Frontal cortex (tissue), 4 donors: ENCODE measurements around the gene CDK6. TPM values are rescaled to one million over a fixed set of nuclear protein-coding genes. Genes with fewer than 3 reads are reported as not detected.

ENCODE experiments used
- DNase-seq, 2 donors: peaks; one replicate each; pipeline ENCODE4 v3.0.0; 2012; ENCODE audit warnings: low spot score in 2 of 2
- FAIRE-seq: peaks from 2 replicates; lab custom pipeline; 2012; peaks lifted over from hg19 to GRCh38; lab: Jason Lieb, UNC
- total RNA-seq: library from RNA; depleted of rRNA; stranded (reverse); fragments of >200 nt; gene quantifications from one replicate; pipeline ENCODE4 v1.2.3, GENCODE V29; 2014
- donor health status: control.
- donor health status: control.
- donor health status: control.

CDK6 gene
- total RNA-seq, 1 donor from 2014 or later: 10.2 TPM

DNA sequence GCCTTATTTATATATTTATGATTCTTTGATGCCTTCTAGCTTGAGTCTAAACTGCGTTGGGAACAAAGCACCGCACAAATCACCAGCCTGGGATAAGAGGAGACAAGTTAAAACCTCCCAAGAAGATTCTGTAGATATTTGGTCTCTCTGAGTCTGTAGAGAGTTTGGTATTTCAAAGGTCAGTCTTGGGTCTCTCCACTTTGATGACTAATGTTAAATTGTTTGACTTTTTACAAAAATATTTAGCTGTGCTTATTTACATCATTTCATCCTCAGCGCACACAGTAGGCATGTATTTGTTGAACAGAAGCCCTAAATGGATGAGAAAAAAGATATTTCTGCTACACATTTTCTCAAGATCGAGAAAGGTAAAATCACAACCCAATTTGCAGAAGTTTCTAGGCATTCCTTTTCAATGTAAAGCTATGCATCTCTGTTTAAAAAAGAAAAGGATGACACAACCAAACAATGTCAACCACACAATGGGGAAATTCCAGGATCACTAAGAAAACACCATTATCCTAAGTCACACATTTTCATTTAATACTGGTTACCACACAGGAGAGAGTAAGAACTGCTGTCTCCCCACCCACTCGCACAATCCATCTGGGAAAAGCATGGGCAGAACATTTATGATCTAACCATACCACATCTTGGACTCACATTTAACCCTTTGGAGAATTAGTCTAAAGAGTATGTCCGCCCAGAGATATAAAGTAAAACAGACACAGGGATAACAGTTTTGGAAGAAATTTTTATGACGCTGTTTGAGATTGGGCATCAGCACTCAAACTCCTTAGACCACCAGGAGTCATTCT, 4.4 kb downstream of the CDK6 start:
- no peak for DNase-seq

DNA sequence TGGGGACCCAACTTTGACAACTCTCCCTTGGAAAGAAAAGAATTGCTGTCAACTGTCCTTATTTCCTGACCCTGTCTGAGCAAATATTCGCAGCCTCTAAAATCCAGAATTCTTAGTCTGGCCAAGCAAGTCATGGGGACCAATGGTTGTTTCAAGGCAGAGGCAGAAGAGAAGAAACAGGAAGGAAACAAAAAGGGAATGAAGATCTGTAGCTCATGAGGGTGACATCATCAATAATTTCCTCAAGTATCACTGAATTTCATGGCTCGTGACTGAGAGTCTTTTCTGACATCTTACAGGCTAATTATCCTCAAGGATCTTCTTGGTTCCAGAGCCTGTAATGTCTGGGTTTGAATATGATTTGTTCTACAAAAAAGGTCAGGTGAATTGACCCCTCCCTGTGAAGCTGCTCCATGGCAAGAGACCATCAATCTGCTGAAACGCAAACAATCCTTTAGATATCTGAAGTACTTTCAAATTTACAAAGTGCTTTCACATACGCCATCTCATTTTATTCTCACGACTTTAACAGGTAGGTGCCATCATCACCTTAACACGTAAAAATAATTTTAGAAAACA, 5.8 kb downstream of the CDK6 start:
- DNase-seq: no peak
- FAIRE-seq: no peak

More for the DNA sequence above, 4.4 kb downstream of the CDK6 start:
- no peak for FAIRE-seq

DNA sequence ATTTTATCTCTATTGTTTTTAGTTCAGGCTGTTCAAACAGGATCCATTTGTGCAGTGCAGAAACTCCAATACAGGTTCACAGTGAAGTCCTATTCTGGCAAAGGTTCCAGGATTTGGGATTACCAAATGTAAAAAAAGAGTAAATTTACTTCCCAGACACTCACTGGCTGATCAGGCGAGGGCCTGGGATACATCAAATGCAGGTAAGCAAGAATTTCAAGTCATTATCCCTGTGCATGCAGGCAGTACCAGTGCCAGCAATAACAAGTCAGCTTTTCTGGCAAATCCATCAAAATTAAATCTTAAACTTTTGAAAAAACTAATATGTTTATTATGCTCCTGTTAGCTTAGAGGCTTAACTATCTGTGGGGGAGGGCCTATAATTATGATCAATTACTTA, 6.3 kb downstream of the CDK6 start:
- DNase-seq (no peak), FAIRE-seq (no peak)

DNA sequence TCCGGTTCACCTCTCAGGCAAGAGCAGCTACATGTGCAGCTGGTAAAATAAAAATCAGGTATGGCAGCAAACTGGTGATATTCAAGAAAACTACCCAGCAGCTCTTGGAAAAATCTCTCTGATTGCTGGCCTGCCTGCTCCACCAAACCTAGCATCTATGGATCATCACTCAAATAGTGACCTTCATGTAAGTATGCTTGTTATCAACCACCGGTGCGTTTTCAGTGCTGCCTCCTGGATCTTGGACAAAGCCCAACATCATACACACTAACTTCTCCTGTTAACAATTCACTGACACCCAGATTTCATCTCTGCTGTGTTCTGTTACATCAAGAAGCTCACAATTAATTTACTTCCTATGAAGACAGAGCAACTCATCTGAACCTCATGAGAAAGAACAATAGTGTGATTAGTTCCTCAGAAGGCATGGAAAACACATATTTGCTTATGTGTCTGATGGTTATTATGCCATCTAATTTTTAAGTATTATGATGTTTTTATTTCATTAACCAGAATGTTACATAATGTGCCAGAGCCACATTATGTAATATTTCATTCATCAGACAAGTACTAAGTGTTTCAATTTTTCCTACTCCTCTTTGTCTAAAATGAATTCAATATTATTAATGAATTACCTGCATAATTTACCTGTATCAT, 8.8 kb downstream of the CDK6 start:
- no peak for FAIRE-seq

DNA sequence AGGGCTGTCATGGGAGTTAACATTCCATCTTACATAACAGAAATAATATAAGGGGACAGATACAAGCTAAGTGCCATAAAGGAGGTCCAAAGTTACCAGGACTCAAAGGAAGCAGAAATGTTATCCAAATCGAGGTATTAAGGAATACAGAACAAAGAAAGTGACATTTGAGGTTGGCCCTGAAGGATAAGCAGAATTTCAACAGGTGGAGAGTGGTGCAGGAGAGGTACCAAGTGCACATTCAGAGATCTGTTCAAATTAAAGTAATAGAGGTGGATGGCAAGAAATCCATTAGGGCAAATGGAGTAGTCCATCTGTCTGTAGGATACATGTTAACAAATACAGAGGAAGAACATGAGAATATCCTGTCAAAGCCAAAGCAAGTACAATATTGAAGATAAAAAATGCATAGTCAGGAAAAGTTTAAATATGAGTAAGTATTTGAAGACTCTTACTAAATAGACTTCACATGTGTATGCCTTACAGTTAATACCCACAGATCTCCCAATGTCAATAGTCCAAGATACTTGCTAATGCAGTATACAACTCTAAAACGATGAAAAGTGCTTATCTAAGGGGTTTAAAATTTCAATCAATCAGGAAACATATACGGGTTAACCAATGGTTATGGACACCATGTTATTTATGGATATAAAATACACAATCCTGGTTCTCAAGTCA, 10.0 kb downstream of the CDK6 start:
- no peak for FAIRE-seq
- no peak for DNase-seq

More for the DNA sequence above, 8.8 kb downstream of the CDK6 start:
- DNase-seq: no peak

DNA sequence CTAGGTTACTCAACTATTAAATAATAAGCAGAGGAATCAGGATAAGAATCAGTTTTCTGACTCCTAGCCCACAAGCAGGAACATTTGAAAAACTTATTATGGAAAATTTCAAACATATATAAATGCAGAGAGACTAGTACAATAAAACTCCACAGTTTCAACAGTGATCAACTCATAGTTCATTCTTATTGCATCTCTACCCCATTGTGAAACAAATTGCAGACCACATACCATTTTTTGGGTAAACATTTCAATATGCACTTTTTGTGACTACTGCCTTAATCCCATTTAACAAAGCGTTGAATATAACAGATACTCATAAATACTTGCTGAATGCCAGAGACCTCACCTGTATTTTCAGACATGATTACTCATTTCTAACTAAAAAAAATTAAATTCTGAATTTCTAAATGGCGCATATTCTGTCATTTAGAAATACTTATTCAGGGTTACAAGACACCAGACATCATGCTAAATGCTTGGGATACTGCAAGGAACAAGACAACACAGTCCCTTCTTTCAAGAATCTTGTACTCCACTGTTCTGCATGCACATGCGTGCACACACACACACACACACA, 11.4 kb downstream of the CDK6 start:
- DNase-seq: no peak
- FAIRE-seq: no peak

DNA sequence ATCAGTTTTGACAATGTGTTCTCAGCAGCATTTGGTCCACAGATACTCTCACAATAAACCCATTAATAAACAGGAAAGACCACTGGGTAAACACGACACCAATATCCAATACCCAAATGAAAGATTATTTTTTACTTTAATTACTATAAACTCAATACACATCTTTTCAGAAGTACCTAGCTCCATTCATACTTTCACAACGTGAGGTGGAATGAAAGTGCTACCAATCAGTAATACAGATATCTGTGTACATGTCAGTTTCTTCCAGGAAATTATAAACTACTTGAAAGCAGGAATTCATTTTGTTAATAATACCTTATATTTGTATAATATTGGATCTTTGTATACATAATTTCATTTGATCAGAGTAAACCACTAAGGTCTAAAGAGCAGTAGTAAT, 11.9 kb downstream of the CDK6 start:
- DNase-seq: no peak
- no peak for FAIRE-seq

DNA sequence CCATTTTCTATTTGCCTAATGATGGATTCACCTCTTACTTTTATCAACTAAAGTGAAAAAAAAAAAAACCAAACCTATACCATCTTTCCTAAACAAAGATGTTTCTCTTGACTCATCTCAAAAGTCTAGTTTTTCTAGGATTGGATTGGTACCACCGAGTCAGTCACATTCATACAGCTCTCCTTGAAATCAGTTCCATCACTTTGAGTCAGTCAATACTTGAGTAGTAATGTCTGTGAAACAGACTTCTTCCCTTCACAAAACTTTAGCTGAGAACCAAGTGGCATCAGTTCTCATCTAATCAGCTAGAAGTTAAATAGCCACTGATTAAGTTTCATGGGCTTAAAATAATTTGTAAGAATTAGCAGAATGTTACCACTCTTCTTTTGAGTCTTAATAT, 13.3 kb downstream of the CDK6 start:
- FAIRE-seq: no peak
- no peak for DNase-seq

DNA sequence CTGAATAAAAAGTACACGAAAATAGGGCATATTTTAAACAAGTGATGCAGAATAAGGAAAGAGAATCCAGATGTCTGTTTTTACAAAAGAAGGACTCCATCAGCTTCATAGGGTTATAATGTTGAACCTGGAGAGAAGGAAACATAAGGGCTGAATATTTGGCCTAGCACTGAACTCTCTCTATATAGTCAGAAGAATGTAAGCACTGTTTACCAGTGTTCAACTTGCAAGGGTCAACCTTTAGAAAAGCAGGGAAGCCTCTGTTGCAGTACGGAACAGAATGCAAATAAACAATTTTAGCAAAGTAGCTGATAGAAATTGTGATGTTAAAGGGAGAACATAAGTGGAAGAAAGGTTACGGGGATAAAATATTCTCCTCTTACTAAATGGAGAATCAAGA, 16.2 kb downstream of the CDK6 start:
- DNase-seq (no peak), FAIRE-seq (no peak)

DNA sequence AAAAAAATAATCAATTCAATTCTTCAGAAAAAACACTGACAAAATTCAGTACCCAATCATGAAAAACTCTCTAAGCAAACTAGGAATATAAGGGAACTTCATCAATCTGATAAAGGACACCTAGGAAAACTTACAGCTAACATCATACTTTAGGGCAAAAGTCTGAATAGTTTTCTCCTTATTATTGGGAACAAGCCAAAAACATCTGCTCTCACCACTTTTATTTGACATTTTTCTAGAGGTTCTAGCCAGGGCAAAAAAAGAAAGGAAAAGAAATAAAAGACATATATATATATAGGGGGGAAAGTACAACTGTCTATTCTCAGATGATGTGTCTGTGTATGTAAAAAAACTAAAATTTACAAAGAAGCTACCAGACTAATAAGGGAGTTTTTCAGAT, 19.0 kb downstream of the CDK6 start:
- FAIRE-seq (no peak), DNase-seq (no peak)

DNA sequence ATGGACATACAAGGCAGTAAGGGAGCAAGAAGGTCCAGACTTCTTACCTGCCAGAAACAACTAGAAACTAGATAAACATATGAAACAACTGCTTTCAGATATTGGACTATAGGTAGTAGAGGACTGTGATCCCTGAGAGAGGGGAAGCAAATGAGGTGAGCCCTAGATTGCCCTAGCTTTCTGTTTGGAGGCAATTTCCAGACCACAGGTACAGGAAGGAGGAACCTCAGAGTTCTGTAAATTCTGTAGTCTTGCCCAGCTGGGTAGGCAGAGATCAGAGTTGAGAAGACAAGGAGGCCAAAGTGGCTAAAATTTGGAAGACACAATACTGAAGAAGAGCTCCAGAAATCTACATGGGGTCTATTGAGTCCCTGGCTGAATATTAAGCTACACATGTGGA, 21.0 kb downstream of the CDK6 start:
- DNase-seq (no peak), FAIRE-seq (no peak)

DNA sequence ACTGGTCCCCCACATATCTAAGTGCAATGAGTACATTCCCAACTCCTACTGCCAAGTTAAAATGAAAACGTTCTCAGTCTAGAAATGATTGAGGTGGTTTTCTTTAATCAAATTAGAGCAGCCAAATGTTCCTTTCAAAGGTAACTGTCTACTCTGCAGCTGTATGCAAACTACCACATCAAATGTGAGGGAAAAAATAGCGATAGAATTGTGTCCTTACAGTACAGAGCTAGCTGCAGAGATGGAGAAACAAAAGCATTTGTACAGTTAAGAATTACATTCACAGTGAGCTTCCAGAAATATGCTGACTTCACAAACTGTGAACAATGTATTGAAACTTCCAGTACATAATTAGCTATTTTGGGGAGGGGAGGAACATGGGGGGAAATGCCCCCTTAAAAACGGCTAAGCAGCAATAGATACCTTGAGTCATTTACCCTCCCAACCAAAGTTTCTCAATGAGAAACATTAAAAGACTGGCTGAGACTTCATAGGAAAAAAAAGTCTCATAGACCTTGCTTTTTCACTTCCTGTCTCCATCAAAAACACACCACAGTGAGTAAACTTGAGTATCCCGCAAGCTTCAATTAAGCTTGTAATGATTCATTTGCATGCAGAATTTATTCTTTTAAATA, 22.9 kb downstream of the CDK6 start:
- no peak for DNase-seq
- no peak for FAIRE-seq

DNA sequence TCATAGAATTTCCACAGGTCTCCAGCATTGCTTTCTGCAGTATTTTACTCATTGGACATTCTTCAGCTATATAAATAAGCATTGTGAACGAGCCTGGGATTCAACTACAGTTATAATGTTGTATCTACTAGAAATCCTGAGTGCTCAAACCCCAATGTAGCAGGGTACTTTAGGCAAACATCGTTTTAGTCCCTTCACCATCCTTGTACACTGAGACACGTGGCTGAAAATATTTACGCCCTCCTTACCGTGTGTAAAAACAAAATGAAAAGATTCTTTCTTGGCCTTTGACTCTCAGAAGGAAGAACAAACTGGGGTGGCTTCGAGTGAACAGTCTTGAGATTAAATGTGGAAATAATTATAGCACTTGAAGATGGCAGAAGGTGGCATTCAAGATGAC, 25.2 kb downstream of the CDK6 start:
- FAIRE-seq (no peak), DNase-seq (no peak)

DNA sequence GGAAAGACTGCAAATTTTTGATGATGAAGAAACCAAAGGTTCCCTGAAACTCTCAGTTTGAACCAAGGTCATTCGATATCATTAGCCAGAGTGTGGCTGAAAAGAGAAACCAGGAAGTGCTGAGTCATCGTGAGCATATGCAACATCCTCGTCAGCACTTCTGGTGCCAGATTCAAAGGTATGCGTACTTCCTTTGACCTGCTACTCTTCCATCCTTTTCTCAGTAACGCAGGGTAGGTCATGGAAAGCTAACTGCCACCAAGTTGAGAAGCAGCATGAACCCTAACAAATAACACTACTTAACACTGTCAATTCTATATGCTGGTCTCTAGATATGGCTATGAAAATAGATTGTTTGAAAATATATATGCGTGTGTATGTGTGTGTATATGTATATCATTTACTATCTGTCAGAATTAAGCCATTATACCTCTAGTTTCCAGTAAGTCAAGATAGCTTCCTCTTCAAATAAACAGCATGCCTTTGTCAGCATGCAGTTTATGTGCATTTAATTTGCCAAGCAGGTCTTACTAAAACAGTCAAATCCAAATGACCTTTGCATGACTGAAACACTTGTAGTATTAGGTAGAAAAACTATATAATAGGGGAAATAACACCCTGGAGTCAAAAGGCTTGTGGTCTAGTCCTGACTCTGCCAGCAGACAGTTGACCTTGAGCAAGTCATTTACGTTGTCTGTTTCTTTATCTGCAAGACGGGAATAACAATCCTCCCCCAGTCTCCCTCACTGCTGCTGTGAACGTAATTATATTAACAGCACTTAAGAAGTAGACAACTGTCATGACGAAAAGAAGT, 26.4 kb downstream of the CDK6 start:
- no peak for FAIRE-seq
- DNase-seq: no peak

DNA sequence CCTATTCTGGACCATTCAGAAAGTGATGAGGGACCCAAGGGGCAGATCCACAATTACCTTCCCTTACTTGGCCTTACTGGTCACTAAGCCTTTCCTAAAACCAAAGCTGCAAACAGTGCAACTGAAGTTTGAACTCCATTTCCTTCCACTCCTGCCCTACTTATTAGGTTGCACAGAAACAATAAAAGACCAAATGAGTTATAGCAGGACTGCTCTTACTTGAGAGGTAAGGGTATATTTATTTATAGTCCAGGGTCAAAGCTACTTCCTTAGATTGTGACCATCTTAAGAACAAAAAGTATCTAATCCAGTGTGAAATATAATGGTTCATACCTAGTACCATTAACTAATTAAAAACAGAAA, 27.0 kb downstream of the CDK6 start:
- FAIRE-seq (no peak), DNase-seq (no peak)

DNA sequence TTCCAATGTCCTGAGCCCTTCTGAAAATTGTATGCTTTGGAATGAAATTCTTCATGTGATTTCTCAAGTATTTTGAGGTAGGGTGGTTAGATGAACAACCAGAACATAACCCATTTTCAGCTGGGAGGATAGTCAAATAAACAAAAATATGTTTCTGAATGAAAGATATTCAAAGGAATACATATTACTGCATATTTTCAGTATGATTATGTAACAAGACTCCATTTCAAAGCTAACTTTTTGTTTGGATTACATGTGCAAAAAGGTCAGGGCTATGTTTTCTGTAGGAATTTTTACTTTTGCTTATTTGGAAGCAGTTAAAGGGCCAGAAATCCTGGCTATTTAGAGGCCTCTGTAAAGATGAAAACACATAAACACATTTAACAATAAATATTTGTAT, 27.7 kb downstream of the CDK6 start:
- DNase-seq (no peak), FAIRE-seq (no peak)

DNA sequence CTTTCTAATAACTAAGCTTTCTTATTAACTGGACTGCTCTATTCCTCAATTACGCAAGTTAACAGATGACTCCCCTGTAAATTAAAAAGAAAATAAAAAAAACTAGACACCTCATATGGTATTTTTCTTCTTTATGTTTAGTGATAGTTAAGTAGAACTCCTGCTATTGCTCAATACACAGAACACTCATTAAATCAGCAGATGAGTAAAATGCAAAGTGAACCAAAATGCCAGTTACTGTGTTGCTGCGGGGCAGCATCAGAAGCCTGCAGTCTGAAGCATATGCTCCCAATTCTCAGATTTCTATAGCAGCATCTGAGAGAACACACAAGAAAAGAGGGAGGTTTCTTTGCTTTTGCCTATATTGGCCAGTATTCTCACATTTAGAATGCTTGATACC, 28.4 kb downstream of the CDK6 start:
- FAIRE-seq: no peak
- DNase-seq: no peak

DNA sequence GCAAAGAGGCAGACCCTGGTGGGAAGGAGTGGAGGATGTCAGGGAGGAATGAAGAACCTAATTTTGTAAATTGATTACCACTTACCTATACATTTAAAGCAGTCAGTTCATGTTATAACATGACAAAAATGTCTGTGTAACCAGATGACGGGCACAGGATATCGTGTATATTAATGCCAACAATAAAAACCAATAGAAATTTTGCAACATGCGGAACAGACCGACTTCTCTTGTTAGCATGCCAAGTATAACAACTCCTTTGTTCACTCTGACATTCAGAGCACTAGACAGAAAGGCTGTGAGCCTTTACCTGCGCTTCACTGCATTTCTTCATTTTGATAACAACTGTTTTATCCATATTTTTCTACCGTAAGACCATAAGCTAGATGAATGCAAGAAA, 29.9 kb downstream of the CDK6 start:
- no peak for DNase-seq
- FAIRE-seq: no peak

DNA sequence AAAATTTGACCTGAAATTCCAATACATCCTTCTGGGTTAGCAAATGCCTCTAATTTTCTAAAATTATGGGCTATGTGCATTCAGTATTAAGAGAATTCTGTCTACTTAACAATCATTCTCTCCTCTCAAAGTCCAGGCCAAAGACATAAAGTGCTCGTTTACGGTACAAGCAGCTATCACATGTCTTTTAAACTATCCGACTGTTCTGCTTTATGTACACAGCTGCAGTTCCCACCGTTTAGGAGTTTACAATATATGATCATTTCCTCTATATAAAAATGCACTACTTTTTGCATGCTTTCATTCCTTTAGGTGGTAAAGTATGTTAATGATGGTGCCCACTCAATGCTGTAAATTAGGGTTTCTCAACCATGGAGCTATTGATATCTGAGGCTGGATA, 34.0 kb downstream of the CDK6 start:
- DNase-seq (no peak), FAIRE-seq (no peak)
